ENCODE results near the gene GJB3. TPM values are rescaled to one million over a fixed set of nuclear protein-coding genes. Genes with fewer than 3 reads are reported as not detected.

Gene GJB3
- total RNA-seq, 6 donors from 2014 or later = 0.29 to 3.3 (median 1.4) TPM; not detected in 2

DNA sequence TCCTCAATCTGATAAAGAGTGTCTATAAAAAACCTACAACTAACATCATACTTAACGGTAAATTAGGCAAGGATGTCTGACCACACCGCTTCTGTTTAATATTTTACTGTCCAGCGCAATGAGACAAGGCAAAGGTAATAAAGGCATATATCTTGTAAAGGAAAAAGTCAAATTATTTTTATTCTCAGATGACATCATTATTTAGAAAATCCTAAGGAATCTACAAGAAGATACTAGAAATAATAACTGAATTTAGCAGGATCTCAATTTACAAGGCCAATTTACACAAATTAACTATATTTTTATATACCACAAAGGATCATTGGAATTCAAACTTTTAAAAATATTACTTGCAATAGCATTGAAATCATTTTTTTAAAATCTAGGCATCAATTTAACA, 41.2 kb downstream of the GJB3 start:
- WGBS, 2 donors = 69 to 76% methylated on average over 3 of the region's 3 CpGs
- DNase-seq (no peak), ATAC-seq (ENCODE audit: low FRiP score in 2 of 2) (no peak)
- no peak for TF ChIP-seq EP300 (IDR thresholded peaks at IDR 0.05)
- TF ChIP-seq, protein P1, sequence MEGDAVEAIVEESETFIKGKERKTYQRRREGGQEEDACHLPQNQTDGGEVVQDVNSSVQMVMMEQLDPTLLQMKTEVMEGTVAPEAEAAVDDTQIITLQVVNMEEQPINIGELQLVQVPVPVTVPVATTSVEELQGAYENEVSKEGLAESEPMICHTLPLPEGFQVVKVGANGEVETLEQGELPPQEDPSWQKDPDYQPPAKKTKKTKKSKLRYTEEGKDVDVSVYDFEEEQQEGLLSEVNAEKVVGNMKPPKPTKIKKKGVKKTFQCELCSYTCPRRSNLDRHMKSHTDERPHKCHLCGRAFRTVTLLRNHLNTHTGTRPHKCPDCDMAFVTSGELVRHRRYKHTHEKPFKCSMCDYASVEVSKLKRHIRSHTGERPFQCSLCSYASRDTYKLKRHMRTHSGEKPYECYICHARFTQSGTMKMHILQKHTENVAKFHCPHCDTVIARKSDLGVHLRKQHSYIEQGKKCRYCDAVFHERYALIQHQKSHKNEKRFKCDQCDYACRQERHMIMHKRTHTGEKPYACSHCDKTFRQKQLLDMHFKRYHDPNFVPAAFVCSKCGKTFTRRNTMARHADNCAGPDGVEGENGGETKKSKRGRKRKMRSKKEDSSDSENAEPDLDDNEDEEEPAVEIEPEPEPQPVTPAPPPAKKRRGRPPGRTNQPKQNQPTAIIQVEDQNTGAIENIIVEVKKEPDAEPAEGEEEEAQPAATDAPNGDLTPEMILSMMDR (IDR thresholded peaks at IDR 0.05) = no peak
- no peak for TF ChIP-seq POLR2AphosphoS5 (IDR thresholded peaks at IDR 0.05)
- no peak for TF ChIP-seq POLR2A (IDR thresholded peaks at IDR 0.05)
- no peak overlapping the region for H3K27ac ChIP-seq
- no peaks in the 10 kb centered on the region for H3K36me3 ChIP-seq
- peaks cover 6 to 15% (median 9%) of the 10 kb centered on the region in 4 donors for H3K4me1 ChIP-seq
- H3K9me3 ChIP-seq = no peaks in the 10 kb centered on the region
- no peaks in the 10 kb centered on the region for H3K27me3 ChIP-seq
- H3K4me3 ChIP-seq = no peak overlapping the region

DNA sequence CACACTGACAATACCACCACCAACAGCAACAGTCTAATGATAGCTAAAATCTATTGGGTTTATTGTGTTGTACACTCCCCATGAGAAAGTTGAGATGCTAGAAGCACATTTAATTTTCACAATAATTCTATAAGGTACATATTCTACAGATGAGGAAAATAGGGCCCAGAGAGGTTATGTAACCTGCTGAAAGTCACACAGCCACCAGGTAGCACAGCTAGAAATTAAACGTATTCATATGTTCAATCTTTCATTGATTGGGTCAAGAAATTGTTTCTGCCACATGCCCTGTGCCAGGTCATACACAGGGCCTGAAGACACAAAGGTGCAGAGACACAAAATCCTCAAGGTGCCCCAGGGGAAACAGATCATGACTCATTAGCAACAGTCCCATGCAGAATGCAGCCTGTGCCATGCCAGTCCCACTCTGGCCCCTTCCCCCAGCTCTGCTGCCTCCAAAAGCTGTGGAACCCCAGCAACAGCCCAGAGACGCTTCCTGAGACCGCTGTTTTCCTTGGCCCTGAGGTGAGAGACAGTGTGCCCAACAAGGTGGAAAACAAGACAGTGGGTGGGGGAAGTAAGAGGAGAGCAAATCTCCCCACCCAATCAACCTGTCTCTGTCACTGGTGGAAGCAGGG, 43.9 kb downstream of the GJB3 start:
- H3K4me3 ChIP-seq = no peak overlapping the region
- peaks cover 6 to 15% (median 9%) of the 10 kb centered on the region in 4 donors for H3K4me1 ChIP-seq
- TF ChIP-seq POLR2A (IDR thresholded peaks at IDR 0.05) (no peak), EP300 (IDR thresholded peaks at IDR 0.05) (no peak), POLR2AphosphoS5 (IDR thresholded peaks at IDR 0.05) (no peak)
- TF ChIP-seq, protein P1 (IDR thresholded peaks at IDR 0.05) = no peak
- H3K27ac ChIP-seq = peak overlapping the region in 2 of 4 donors; percentile 64 to 69
- ATAC-seq (ENCODE audit: low FRiP score in 2 of 2) (peak in 1 of 2 donors; percentile 8), DNase-seq (no peak)
- no peaks in the 10 kb centered on the region for H3K9me3 ChIP-seq
- H3K27me3 ChIP-seq = no peaks in the 10 kb centered on the region
- H3K36me3 ChIP-seq = no peaks in the 10 kb centered on the region
- 90 to 95% methylated on average over 3 of the region's 3 CpGs for WGBS, 2 donors

DNA sequence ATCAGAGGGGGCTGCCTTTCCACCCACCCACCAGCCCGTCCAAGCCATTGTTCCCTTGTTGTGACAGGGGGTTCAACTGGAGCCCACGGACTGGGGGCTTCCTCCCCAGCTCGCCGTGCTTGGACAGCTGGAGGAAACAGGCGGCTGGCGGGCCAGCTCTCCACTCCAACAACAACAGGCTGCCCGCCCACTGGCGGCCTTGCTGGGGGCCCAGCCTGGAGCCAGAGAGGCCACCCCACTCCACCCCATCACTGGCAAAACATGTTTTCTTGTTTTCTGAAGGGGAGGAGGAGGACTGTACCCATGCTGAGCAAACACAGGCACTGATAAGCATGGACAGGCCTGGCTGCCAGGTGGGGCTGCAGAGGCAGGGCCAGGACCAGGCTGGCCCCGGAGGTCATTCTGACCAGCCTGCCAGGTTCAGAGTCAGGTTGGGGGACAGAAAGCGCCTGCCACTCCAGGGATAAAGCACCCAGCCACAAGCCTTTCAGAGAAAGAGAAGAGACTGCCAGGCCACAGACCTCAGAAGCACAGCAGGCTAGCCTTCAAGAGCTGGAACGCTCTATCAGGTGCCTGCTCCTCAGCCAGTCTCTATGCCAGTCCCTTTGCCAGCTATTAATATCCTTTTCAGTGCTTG, 44.6 kb downstream of the GJB3 start:
- peak overlapping the region in 1 of 4 donors; percentile 19 for H3K4me3 ChIP-seq
- no peaks in the 10 kb centered on the region for H3K9me3 ChIP-seq
- H3K36me3 ChIP-seq = no peaks in the 10 kb centered on the region
- H3K27me3 ChIP-seq = no peaks in the 10 kb centered on the region
- 56 to 65% methylated on average over 3 to 11 of the region's 11 CpGs for WGBS, 2 donors
- H3K4me1 ChIP-seq = peaks cover 6 to 15% (median 9%) of the 10 kb centered on the region in 4 donors
- DNase-seq (peak in 1 of 2 donors; percentile 82), ATAC-seq (ENCODE audit: low FRiP score in 2 of 2) (peak; percentile 28 to 56)
- no peak for TF ChIP-seq POLR2A (IDR thresholded peaks at IDR 0.05)
- H3K27ac ChIP-seq = peak overlapping the region in 2 of 4 donors; percentile 64 to 69

DNA sequence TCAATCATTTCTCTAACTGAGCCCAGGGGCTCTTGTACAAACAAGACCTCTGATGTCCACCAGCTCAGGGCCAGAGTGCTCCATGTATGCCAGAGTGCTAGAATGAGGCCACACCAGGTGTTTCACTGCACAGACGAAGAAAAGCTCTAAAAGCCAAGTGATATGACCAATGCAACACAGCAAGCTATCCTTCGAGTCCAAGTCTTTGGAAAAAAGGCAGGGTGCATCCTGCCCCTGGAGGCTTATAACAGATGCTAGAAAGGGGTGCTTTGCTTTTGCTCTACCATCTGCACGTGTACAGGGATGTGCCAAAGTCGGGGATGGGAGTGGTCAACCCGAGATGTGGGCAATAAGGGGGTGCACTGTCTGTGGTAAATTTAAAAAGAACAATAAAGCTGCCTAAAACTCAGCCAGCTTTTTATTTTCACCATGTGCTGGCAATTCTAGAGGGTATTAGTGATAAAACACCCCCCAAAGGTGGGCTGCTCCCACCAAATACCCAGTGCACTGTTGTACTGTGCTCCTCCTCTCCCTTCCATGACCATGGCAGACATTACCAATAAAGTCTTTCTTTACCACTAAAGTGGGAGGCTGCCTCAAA, 46.4 kb downstream of the GJB3 start:
- WGBS, 2 donors = 84 to 85% methylated on average over 5 of the region's 5 CpGs
- no peak overlapping the region for H3K4me3 ChIP-seq
- ATAC-seq (ENCODE audit: low FRiP score in 2 of 2) (no peak), DNase-seq (no peak)
- H3K9me3 ChIP-seq = no peaks in the 10 kb centered on the region
- no peak for TF ChIP-seq POLR2A (IDR thresholded peaks at IDR 0.05)
- TF ChIP-seq EP300 (IDR thresholded peaks at IDR 0.05) = no peak
- TF ChIP-seq, protein P1 (IDR thresholded peaks at IDR 0.05) = no peak
- no peak for TF ChIP-seq POLR2AphosphoS5 (IDR thresholded peaks at IDR 0.05)
- no peaks in the 10 kb centered on the region for H3K36me3 ChIP-seq
- peaks cover 6 to 15% (median 10%) of the 10 kb centered on the region in 4 donors for H3K4me1 ChIP-seq
- no peak overlapping the region for H3K27ac ChIP-seq
- no peaks in the 10 kb centered on the region for H3K27me3 ChIP-seq

DNA sequence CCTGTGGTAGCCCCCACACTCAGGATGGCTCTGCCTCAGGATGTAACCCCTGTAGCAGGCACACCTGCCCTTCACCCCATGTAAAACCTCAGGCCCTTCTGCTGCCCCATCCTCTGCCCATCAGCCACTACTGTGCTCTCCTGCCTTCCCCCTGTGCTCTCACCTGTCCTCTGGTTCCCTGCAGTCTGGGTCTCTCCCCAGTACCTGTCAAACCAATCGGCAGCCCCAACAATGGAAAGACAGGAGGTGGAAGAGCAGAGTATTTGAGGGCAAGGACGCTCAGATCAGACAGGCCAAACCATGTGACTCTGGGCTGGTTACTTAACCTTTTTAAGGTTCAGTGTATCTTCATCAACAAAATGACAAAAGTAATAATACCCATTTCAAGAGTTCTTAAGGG, 47.6 kb downstream of the GJB3 start:
- ATAC-seq (ENCODE audit: low FRiP score in 2 of 2) = peak in 1 of 2 donors; percentile 13
- Histone ChIP-seq H3K27ac (no peak overlapping the region), H3K36me3 (no peaks in the 10 kb centered on the region), H3K4me3 (no peak overlapping the region), H3K4me1 (peaks cover 6 to 15% (median 12%) of the 10 kb centered on the region in 4 donors), H3K9me3 (no peaks in the 10 kb centered on the region), H3K27me3 (no peaks in the 10 kb centered on the region)
- TF ChIP-seq, protein P1 (IDR thresholded peaks at IDR 0.05) = no peak
- TF ChIP-seq EP300 (IDR thresholded peaks at IDR 0.05) = no peak
- TF ChIP-seq POLR2AphosphoS5 (IDR thresholded peaks at IDR 0.05) = no peak
- no peak for TF ChIP-seq POLR2A (IDR thresholded peaks at IDR 0.05)
- DNase-seq = no peak
- WGBS, 2 donors = 84 to 93% methylated on average over 2 of the region's 2 CpGs

Measured in upper lobe of left lung (tissue), 6 donors.